Astrocyte of the cerebellum (primary cell): Measurements from ENCODE around the gene PA2G4.

Experiments used
- DNase-seq: peaks from one replicate; pipeline ENCODE4 v3.0.0-alpha.2; 2011; ENCODE audit warnings: low read depth
- H3K4me3 ChIP-seq: 2 replicates; pipeline ENCODE4 v1.5.1; 2011; ENCODE audit warnings: mild to moderate bottlenecking, low read depth, low read length, moderate library complexity
- in situ Hi-C: cut with HindIII; loops from 2 replicates; pipeline ENCODE4 v1.10.0; 2017; ENCODE audit warnings: low sequenced_read_pairs
- TF ChIP-seq, protein P1 (sequence below): IDR thresholded peaks from 2 replicates; pipeline ENCODE4 v1.5.1; 2012; ENCODE audit warnings: low read length, low read depth, moderate library complexity, mild to moderate bottlenecking; ENCODE audit errors: missing control alignments

Gene PA2G4

DNA sequence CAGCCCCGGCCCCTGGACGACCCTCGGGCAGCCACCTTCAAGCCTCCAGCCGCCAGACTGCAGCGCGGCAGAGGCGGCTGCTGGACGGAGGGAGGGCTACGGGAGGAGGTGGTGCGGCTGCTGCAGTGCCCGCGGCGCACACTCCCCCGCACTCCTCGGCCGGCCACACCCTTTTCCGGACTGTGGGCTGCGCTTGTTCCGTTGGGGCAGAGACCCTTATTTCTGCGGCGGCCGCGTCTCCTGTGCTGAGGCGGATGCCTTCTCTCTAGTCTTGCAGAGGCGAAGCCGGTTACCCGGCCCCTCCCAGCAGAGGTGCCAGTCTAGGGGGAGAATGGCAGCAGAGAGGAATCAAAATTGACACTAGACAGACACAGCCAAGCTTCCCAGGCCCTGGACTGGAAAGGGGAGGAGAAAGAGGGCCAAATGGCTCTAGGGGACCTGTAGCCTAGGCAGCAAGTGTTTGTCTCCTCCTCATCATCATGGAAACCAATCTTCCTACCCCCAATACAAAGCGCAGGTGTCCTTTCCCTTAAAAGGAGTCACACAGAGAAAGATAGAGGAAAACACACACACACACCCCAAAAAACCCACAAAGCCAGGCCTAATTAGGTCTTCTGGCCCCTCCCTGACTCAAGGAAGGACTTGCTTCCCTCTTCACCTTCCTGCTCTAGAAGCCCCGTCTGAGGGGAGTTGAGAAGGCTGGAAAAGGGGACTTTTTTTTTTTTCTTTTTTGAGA lies 25.0 kb downstream of the PA2G4 start:
- in situ Hi-C loops: loop anchor here (5.0 to 10.0 kb wide), 2 partner anchors 45 to 93 kb away; partner anchors contain the start of genes NABP2 and RNF41
- DNase-seq: no peak

GRCh38 chr12:56129942-56130495 lies 25.7 kb downstream of the PA2G4 start:
- DNase-seq: no peak
- H3K4me3 ChIP-seq: peak overlapping the region; percentile 92
- TF ChIP-seq, protein P1, sequence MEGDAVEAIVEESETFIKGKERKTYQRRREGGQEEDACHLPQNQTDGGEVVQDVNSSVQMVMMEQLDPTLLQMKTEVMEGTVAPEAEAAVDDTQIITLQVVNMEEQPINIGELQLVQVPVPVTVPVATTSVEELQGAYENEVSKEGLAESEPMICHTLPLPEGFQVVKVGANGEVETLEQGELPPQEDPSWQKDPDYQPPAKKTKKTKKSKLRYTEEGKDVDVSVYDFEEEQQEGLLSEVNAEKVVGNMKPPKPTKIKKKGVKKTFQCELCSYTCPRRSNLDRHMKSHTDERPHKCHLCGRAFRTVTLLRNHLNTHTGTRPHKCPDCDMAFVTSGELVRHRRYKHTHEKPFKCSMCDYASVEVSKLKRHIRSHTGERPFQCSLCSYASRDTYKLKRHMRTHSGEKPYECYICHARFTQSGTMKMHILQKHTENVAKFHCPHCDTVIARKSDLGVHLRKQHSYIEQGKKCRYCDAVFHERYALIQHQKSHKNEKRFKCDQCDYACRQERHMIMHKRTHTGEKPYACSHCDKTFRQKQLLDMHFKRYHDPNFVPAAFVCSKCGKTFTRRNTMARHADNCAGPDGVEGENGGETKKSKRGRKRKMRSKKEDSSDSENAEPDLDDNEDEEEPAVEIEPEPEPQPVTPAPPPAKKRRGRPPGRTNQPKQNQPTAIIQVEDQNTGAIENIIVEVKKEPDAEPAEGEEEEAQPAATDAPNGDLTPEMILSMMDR: no peak
- in situ Hi-C loops: loop anchor here (5.0 to 10.0 kb wide), 2 partner anchors 45 to 92 kb away; partner anchors contain the start of genes NABP2 and RNF41

More for the DNA sequence above, 25.0 kb downstream of the PA2G4 start:
- TF ChIP-seq, protein P1: no peak
- peak overlapping the region; percentile 92 for H3K4me3 ChIP-seq

- H3K4me3 ChIP-seq: no peak overlapping the region
- TF ChIP-seq, protein P1: no peak
- DNase-seq: no peak
- in situ Hi-C loops: no loop called here
Observed at GRCh38 chr12:56130876-56131275, 26.5 kb downstream of the PA2G4 start.

- TF ChIP-seq, protein P1: no peak
- in situ Hi-C loops: no loop called here
- no peak for DNase-seq
- no peak overlapping the region for H3K4me3 ChIP-seq
Observed at GRCh38 chr12:56134897-56135296, 30.5 kb downstream of the PA2G4 start.

- TF ChIP-seq, protein P1: no peak
- in situ Hi-C loops: no loop called here
- no peak for DNase-seq
- no peak overlapping the region for H3K4me3 ChIP-seq
Observed at GRCh38 chr12:56137853-56138571, 33.7 kb downstream of the PA2G4 start.

DNA sequence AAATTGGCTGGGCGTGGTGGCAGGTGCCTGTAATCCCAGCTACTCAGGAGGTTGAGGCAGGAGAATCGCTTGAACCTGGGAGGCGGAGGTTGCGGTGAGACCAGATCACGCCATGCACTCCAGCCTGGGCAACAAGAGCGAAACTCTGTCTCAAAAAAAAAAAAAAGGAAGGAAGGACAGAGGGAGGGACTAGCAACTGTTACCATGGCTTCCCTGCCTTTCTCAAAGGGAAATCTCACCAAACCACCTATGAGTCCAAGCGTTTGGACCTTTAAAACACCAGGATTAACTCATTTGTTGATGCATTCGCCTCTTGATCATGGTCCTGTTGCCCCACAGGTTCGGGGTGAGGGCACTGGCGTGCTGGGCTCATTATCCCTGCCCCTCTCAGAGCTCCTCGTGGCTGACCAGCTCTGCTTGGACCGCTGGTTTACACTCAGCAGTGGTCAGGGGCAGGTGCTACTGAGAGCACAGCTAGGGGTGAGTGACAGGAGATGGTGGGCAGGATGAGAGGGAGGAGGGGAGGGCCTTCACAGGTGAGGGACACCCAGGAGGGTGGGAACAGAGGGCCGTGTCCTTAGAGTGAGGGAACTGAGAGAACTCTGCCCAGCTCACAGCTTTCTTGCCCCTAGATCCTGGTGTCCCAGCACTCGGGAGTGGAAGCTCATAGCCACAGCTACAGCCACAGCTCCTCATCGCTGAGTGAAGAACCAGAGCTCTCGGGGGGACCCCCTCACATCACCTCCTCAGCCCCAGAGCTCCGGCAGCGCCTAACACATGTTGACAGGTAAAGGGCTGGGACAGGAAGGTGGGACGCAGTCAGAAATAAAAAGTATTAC lies 37.8 kb downstream of the PA2G4 start:
- in situ Hi-C loops: no loop called here
- TF ChIP-seq, protein P1: no peak
- DNase-seq: no peak
- H3K4me3 ChIP-seq: no peak overlapping the region
